Fibroblast of peridontal ligament (primary cell): Measurements from ENCODE around the gene COL6A1.

Experiments
- DNase-seq: peaks from one replicate; pipeline ENCODE4 v3.0.0-alpha.2; 2010; ENCODE audit errors: extremely low read depth

Gene COL6A1

GRCh38 chr21:45981151-45982091 is at the start of gene COL6A1:
TSS of gene COL6A1 (plus strand) at chr21:45981770. CDS start at chr21:45981851, 81 bp downstream.
- peak; percentile 86 for DNase-seq

- DNase-seq = no peak
Observed at GRCh38 chr21:45932922-45933502, 48.6 kb upstream of the COL6A1 start.

DNA sequence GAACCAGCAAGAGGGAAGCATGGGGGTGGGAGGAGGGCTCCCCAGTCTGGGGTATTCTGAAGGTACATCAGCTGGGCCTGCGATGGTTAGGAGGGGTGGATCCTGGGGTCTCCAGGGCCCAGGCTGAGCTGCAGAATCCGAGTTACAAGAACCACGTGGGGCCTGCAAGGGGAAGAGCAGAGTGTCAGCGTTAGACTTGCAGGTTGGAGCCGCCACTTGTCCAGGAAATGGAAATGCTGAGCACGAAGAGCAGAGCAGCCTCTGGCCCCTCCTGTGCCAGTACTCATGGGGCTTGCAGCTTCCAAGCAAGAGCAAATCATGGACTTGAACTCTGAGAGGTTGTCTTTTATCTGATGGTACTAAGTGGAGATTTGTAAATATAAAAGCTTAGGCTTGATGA is 47.5 kb upstream of the COL6A1 start:
- no peak for DNase-seq

- DNase-seq = no peak
Observed at GRCh38 chr21:45934554-45934953, 47.0 kb upstream of the COL6A1 start.

DNA sequence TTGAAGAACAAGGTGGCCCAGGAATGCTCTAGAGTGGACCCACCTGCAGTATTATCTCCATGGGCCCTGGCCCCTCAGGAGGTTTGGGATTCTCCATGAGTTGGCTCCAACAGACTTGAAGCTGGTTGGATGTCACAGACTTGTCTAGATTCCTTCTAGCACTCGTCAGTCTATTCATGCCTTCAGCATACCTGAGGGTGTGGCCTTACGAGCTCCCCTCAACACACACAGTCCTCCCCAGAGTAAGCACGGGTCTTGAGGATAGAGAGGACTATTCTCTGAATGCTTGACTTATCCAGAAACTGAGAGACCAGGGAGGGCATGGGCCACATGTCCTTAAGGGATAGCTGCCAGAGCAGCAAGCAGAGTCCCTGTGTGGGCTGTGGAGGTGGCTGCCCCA is 45.9 kb upstream of the COL6A1 start:
- DNase-seq = peak; percentile 34

- DNase-seq = no peak
Observed at GRCh38 chr21:45937721-45938452, 43.7 kb upstream of the COL6A1 start.

DNA sequence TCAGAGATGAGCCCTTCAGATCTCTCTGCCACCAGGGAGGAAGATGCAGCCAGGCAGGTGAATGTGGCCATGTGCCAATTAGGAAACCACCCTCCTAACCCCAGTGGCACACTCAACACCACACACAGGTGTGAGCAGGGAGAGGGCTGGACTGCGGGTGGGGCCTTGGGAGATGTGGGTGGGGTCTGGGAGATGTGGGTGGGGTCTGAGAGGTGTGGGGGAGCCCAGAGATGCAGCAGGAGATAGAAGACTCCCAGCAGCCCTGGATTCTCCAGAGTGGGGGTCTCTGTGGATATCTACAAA is 43.2 kb upstream of the COL6A1 start:
- DNase-seq = no peak

- DNase-seq = no peak
Observed at GRCh38 chr21:45938811-45939520, 42.6 kb upstream of the COL6A1 start.

DNA sequence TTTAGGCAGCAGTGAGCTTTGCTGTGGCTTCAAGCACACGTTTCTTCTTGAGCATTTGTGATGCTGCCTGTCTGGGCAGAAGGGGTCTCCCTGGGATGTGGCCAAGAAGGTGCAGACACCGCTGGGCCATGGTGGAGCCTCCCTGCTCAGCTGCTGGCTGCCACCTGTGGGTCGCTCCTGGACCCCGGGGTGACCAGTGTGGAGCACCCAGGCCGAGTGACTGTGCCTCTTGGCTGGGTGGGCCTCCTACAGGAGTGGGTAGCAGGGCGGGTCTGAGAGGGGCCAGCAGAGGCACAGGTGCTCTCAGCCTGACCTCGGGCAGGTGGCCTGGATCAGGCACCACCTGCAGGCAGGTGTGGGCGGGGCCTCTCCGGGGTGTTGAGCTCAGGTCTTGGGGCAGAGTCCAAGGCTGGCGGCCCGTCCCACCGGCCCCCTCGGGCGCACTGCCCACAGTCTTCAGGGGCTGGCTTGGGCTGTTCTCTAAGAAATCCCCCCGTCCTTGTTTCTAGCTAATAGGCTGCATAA is 42.0 kb upstream of the COL6A1 start:
- DNase-seq = no peak

- no peak for DNase-seq
Observed at GRCh38 chr21:45940091-45940490, 41.5 kb upstream of the COL6A1 start.

- DNase-seq = no peak
Observed at GRCh38 chr21:45940621-45941337, 40.8 kb upstream of the COL6A1 start.

DNA sequence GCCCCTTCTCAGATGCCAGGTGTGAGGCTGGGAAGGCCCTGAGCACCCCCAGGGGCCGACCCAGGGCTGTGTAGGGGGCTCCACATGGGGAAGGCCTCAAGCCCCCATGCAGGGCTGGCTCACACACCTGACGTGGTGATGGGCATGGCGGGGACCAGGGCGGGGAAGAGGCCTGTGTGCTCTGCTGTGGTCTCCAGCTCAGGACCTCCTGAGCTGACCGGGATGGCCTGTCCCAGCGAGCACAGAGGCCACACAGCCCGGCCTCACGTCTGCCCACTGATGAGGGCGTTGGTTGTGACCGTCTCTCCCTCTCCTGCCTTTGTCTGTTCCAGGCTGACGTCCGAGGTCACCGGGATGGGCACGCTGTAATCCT is 40.2 kb upstream of the COL6A1 start:
- no peak for DNase-seq

DNA sequence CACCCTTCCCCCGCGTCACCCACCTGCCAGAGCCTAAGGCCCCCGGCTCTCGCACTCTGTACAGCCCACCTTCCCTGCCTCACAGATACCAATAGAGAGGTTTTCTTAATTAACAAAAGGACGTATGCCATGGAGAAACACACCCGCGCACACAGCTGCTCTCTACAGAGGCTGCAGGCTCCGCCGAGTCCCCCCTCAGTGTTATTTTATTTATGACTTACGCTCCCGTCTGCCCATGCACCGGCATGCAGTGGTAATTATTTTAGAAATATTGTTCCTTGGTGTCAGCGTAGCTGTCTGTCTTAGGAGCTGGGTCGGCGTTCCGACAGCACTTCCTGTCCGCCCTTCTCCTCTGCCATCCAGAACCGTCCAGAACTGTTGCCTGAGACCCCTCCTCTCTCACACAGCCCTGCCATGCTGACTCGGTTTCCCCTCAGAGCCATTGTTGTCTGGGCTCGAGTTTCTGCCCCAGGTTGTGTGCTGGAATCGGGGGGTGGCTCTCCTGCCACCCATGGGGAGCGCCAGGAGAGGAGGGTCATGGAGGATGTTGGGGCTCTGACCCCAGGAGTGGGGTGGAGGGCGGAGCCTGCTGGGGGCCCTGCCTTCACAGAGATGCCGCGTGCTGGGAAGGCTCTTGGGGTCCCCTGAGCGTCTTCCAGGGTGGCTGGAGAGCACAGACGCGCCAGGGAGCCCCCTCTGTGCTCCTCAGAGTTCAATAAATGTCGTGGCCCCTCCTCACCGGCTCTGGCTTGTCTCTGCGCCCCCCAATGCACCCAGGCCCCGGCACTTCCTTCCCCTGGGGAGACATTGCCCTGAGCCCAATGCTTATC is 39.6 kb upstream of the COL6A1 start:
- no peak for DNase-seq

- DNase-seq = no peak
Observed at GRCh38 chr21:45942755-45943629, 38.6 kb upstream of the COL6A1 start.

DNA sequence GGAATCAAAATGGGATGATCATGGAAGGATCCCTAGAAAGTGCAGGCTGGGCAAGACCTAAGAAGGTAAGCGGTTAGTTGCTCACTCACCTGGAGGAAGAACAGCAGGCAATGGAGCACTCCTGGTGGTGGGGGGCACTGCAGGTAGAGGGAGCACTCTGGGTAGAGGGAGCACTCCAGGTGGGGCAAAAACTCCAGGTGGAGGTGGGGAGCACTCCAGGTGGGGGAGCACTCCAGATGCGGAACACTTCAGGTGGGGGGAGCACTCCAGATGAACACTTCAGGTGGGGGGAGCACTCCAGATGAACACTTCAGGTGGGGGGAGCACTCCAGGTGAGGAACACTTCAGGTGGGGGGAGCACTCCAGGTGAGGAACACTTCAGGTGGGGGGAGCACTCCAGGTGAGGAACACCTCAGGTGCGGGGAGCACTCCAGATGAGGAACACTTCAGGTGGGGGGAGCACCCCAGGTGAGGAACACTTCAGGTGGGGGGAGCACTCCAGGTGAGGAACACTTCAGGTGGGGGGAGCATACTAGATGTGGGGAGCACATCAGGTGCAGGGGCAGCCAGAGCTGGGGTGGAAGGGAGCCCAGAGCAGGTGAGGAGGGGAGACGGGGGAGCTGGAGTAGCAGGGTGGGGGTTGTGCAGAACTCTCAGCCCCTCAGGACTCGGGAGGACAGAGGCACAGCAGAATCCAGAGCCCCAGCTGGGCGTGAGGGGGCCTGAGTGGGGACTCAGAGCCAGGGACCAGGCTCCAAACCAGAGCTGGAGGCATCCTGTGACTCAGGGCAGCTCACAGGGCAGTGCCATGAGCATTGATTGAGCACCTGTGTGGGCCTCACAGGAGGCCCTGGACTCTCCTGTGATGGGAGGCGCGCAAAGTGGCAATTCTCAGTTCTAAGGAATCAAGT is 37.7 kb upstream of the COL6A1 start:
- no peak for DNase-seq

DNA sequence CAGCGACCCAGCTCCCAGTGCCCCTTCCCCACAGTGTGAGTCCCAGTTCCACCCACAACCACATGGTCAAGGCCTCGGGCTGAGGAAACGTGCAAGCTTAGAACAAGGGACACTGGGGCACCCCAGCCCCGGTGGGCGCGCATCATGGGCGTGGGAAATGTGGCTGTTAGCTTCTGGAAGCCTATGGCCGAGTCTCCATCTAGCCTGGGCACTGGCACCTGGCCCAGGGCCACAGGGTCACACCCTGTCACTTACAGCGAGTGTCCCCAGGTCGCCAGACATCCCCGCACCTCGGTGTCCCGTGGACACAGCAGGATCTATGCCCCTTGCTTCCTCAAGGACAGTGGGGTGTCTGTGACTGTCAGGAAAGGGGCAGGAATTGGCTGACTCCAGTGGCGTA is 37.0 kb upstream of the COL6A1 start:
- DNase-seq = no peak

GRCh38 chr21:45945066-45945867 is 36.3 kb upstream of the COL6A1 start:
- DNase-seq = no peak

GRCh38 chr21:45945868-45946210 is 35.7 kb upstream of the COL6A1 start:
- no peak for DNase-seq
